Liver (tissue), 3 donors: ENCODE measurements around the gene ABHD14A.

Experiments
- ATF3 ChIP-seq: IDR thresholded peaks from 2 replicates; pipeline ENCODE4 v1.6.1; 2016; ENCODE audit warnings: antibody characterized with exemption
- CTCF ChIP-seq: fragments of 150-350 bp; IDR thresholded peaks from 2 replicates; pipeline ENCODE4 v1.5.1; 2017; ENCODE audit warnings: improper control_type of control experiment, low read depth, low read length; ENCODE audit not compliant: missing input control
- FOXA1 ChIP-seq: IDR thresholded peaks from 2 replicates; pipeline ENCODE4 v1.6.1; 2016; ENCODE audit warnings: antibody characterized with exemption
- GABPA ChIP-seq, 2 donors: IDR thresholded peaks in 1 of 2; conservative IDR thresholded peaks in 1 of 2; 2 replicates each; pipeline ENCODE4 v1.6.1; 2016; ENCODE audit warnings: antibody characterized with exemption in 2 of 2, mild to moderate bottlenecking in 1 of 2, moderate library complexity in 1 of 2
- HNF4G ChIP-seq: IDR thresholded peaks from 2 replicates; pipeline ENCODE4 v1.6.1; 2016; ENCODE audit warnings: antibody characterized with exemption
- JUND ChIP-seq, 2 donors: IDR thresholded peaks; 2 replicates each; pipeline ENCODE4 v1.6.1; 2016; ENCODE audit warnings: antibody characterized with exemption in 2 of 2
- MAX ChIP-seq: IDR thresholded peaks from 2 replicates; pipeline ENCODE4 v1.6.1; 2016; ENCODE audit warnings: antibody characterized with exemption
- RAD21 ChIP-seq, 2 donors: IDR thresholded peaks; 2 replicates each; pipeline ENCODE4 v1.6.1; 2016; ENCODE audit warnings: antibody characterized with exemption in 2 of 2, mild to moderate bottlenecking in 2 of 2
- REST ChIP-seq: IDR thresholded peaks from 2 replicates; pipeline ENCODE4 v1.6.1; 2016; ENCODE audit warnings: antibody characterized with exemption, mild to moderate bottlenecking
- RXRA ChIP-seq, 2 donors: IDR thresholded peaks; 2 replicates each; pipeline ENCODE4 v1.6.1; 2017 to 2018; ENCODE audit warnings: antibody characterized with exemption in 2 of 2, mild to moderate bottlenecking in 1 of 2
- SP1 ChIP-seq: IDR thresholded peaks from 2 replicates; pipeline ENCODE4 v1.6.1; 2018; ENCODE audit warnings: antibody characterized with exemption, mild to moderate bottlenecking
- TAF1 ChIP-seq: conservative IDR thresholded peaks from 2 replicates; pipeline ENCODE4 v1.6.1; 2016; ENCODE audit warnings: antibody characterized with exemption, mild to moderate bottlenecking
- YY1 ChIP-seq: IDR thresholded peaks from 2 replicates; pipeline ENCODE4 v1.6.1; 2016; ENCODE audit warnings: antibody characterized with exemption, mild to moderate bottlenecking
- ZBTB33 ChIP-seq: IDR thresholded peaks from 2 replicates; pipeline ENCODE4 v1.6.1; 2016; ENCODE audit warnings: antibody characterized with exemption
- donor health status: healthy.
- donor health status: healthy.

GRCh38 chr3:52024765-52025452 is 50.0 kb downstream of the ABHD14A start:
- TF ChIP-seq CTCF (no peak), SP1 (no peak), REST (no peak), TAF1 (no peak), HNF4G (no peak), RAD21 (IDR thresholded peaks at IDR 0.05) (no peak), ATF3 (no peak), GABPA (IDR thresholded peaks at IDR 0.05 in 1 of 2, conservative IDR thresholded peaks at IDR 0.05 in 1 of 2) (no peak), FOXA1 (no peak), YY1 (no peak), RXRA (IDR thresholded peaks at IDR 0.05) (no peak), JUND (IDR thresholded peaks at IDR 0.05) (no peak), MAX (no peak), ZBTB33 (no peak)
